PC-3 (cell line): Measurements from ENCODE around the gene REV1. TPM values are rescaled to one million over a fixed set of nuclear protein-coding genes. Genes with fewer than 3 reads are reported as not detected.

Experiments
- ATAC-seq: fragments of 200-7000 bp; cut with Tn5 transposase; 2 replicates; pipeline ENCODE4 v1.9.1; 2020; ENCODE audit warnings: mild to moderate bottlenecking, moderate library complexity
- BruUV-seq: library from RNA; stranded (reverse); fragments of 400-500 nt; replicated peaks from 2 replicates; lab custom pipeline; 2021; lab: Mats Ljungman, UMichigan
- CTCF ChIA-PET: fragments of 300-600 bp; sonication (Branson Sonifier 250); formaldehyde crosslinking; loops from one replicate; lab custom pipeline; 2022; ENCODE audit warnings: antibody characterized with exemption; lab: Charles Lee
- POLR2A ChIA-PET: fragments of 300-600 bp; sonication (Branson Sonifier 250); formaldehyde crosslinking; loops from one replicate; lab custom pipeline; 2022; ENCODE audit warnings: antibody characterized with exemption; ENCODE audit not compliant: unreplicated experiment; lab: Charles Lee
- DNase-seq: peaks from one replicate; pipeline ENCODE4 v3.0.0-alpha.2; 2015
- H2AFZ ChIP-seq: fragments of 300-600 bp; sonication (generic); 2 replicates; pipeline ENCODE4 v1.6.0; 2016; ENCODE audit warnings: antibody characterized with exemption, low read length
- H3F3A ChIP-seq: fragments of 300-600 bp; sonication (generic); one replicate; pipeline ENCODE4 v1.6.0; 2017; ENCODE audit warnings: antibody characterized with exemption, low read length, control low read depth, mild to moderate bottlenecking; ENCODE audit not compliant: unreplicated experiment
- H3K27ac ChIP-seq: fragments of 300-600 bp; sonication (generic); 2 replicates; pipeline ENCODE4 v1.5.1; 2016; ENCODE audit warnings: mild to moderate bottlenecking, low read length
- H3K27me3 ChIP-seq: fragments of 300-600 bp; sonication (generic); 2 replicates; pipeline ENCODE4 v1.6.1; 2016; ENCODE audit warnings: low read length, mixed read lengths
- H3K36me3 ChIP-seq: fragments of 300-600 bp; sonication (generic); 2 replicates; pipeline ENCODE4 v1.6.1; 2016; ENCODE audit warnings: low read depth, mixed run types, low read length, mixed read lengths
- H3K4me1 ChIP-seq: fragments of 300-600 bp; sonication (generic); 2 replicates; pipeline ENCODE4 v1.5.1; 2016; ENCODE audit warnings: low read length; ENCODE audit not compliant: insufficient read depth
- H3K4me2 ChIP-seq: fragments of 300-600 bp; sonication (generic); 2 replicates; pipeline ENCODE4 v1.6.0; 2016; ENCODE audit warnings: low read length
- H3K4me3 ChIP-seq: fragments of 300-600 bp; sonication (generic); 2 replicates; pipeline ENCODE4 v1.5.1; 2016; ENCODE audit warnings: mild to moderate bottlenecking, low read length, mixed read lengths
- H3K79me2 ChIP-seq: fragments of 300-600 bp; sonication (generic); 2 replicates; pipeline ENCODE4 v1.6.1; 2017; ENCODE audit warnings: low read length, mixed read lengths
- H3K9ac ChIP-seq: fragments of 300-600 bp; sonication (generic); 2 replicates; pipeline ENCODE4 v1.6.0; 2016; ENCODE audit warnings: mild to moderate bottlenecking, low read length
- H3K9me2 ChIP-seq: fragments of 300-600 bp; sonication (generic); replicated peaks from 2 replicates; pipeline ENCODE4 v1.6.1; 2016; ENCODE audit warnings: mixed run types, low read length, mixed read lengths
- H3K9me3 ChIP-seq: fragments of 300-600 bp; sonication (generic); 2 replicates; pipeline ENCODE4 v1.6.1; 2016; ENCODE audit warnings: low read length, mixed read lengths
- H4K20me1 ChIP-seq: fragments of 300-600 bp; sonication (generic); 2 replicates; pipeline ENCODE4 v1.6.1; 2016; ENCODE audit warnings: low read length, mixed read lengths
- EZH2 ChIP-seq: fragments of 300-600 bp; sonication (generic); IDR thresholded peaks from one replicate; pipeline ENCODE4 v1.6.1; 2017; ENCODE audit warnings: antibody characterized with exemption, mild to moderate bottlenecking, low read length; ENCODE audit not compliant: unreplicated experiment
- EZH2phosphoT487 ChIP-seq: fragments of 300-600 bp; sonication (generic); IDR thresholded peaks from 2 replicates; pipeline ENCODE4 v1.6.1; 2018; ENCODE audit warnings: mild to moderate bottlenecking, antibody characterized with exemption, low read length, borderline replicate concordance
- intact Hi-C: fragments of 100-400 bp; cut with micrococcal nuclease; formaldehyde crosslinking; loops from 2 replicates; pipeline ENCODE4 v1.9.0; 2023
- total RNA-seq: library from RNA; depleted of rRNA; stranded (reverse); fragments of >200 nt; gene quantifications from 2 replicates; pipeline ENCODE4 v1.2.3, GENCODE V29; 2014
- TF ChIP-seq, protein P1 (sequence below): fragments of 300-600 bp; sonication (generic); conservative IDR thresholded peaks from 2 replicates; pipeline ENCODE4 v1.5.1; 2017; ENCODE audit warnings: antibody characterized with exemption, low read depth, mild to moderate bottlenecking, low read length

The REV1 gene
- total RNA-seq, 1 experiment from 2014 or later, result 17.9 TPM

DNA sequence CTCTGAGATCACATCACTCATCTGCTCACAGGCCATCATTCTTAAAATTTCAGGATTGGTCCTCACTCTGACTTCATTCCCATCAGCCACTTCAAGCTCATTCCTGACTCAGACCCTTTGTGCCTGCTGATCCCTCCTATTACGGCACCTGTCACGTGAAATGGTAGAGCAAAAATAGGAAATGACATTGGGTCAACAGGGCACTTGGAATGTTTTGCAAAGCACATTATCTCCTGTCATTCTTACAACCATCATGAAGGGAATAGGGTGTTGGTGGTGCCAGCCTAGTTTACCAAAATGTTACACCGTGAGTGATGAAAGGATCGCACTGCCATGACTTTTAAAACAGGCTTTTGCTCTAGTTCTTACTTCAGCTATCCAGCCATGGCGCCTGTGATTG, 91.5 kb downstream of the REV1 start:
- intact Hi-C loops, result no loop called here
- ChIA-PET POLR2A (no interaction called here), CTCF (no interaction called here)
- Histone ChIP-seq H3K27ac (no peak overlapping the region), H3F3A (no peaks in the 10 kb centered on the region), H3K36me3 (peaks cover 77% of the 10 kb centered on the region), H3K9me2 (no peaks in the 10 kb centered on the region), H2AFZ (no peak overlapping the region), H3K79me2 (no peaks in the 10 kb centered on the region), H3K9ac (no peak overlapping the region), H3K4me2 (no peak overlapping the region), H3K9me3 (no peaks in the 10 kb centered on the region), H3K27me3 (no peaks in the 10 kb centered on the region), H3K4me3 (no peak overlapping the region), H4K20me1 (no peaks in the 10 kb centered on the region), H3K4me1 (peaks cover 7% of the 10 kb centered on the region)
- TF ChIP-seq, protein P1, sequence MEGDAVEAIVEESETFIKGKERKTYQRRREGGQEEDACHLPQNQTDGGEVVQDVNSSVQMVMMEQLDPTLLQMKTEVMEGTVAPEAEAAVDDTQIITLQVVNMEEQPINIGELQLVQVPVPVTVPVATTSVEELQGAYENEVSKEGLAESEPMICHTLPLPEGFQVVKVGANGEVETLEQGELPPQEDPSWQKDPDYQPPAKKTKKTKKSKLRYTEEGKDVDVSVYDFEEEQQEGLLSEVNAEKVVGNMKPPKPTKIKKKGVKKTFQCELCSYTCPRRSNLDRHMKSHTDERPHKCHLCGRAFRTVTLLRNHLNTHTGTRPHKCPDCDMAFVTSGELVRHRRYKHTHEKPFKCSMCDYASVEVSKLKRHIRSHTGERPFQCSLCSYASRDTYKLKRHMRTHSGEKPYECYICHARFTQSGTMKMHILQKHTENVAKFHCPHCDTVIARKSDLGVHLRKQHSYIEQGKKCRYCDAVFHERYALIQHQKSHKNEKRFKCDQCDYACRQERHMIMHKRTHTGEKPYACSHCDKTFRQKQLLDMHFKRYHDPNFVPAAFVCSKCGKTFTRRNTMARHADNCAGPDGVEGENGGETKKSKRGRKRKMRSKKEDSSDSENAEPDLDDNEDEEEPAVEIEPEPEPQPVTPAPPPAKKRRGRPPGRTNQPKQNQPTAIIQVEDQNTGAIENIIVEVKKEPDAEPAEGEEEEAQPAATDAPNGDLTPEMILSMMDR, result no peak
- TF ChIP-seq EZH2phosphoT487, result no peak
- no peak for TF ChIP-seq EZH2
- BruUV-seq, result no TSS peak
- no peak for ATAC-seq
- no peak for DNase-seq

- POLR2A ChIA-PET, result no interaction called here
- no peaks in the 10 kb centered on the region for H3K9me2 ChIP-seq
- no peaks in the 10 kb centered on the region for H4K20me1 ChIP-seq
- BruUV-seq, result no TSS peak
- no peak overlapping the region for H3K4me3 ChIP-seq
- DNase-seq, result no peak
- H3K36me3 ChIP-seq, result peaks cover 78% of the 10 kb centered on the region
- intact Hi-C loops, result loop anchor here (2.0 kb wide), 1 partner anchor 61 kb away; the partner anchor contains the start of genes EIF5B and TXNDC9
- H3F3A ChIP-seq, result no peaks in the 10 kb centered on the region
- CTCF ChIA-PET, result no interaction called here
- no peak for ATAC-seq
- H3K9ac ChIP-seq, result no peak overlapping the region
- no peaks in the 10 kb centered on the region for H3K27me3 ChIP-seq
- H3K4me2 ChIP-seq, result no peak overlapping the region
- H3K79me2 ChIP-seq, result no peaks in the 10 kb centered on the region
- TF ChIP-seq EZH2phosphoT487 (no peak), EZH2 (no peak)
- TF ChIP-seq, protein P1, result no peak
- no peak overlapping the region for H3K27ac ChIP-seq
- H3K4me1 ChIP-seq, result no peaks in the 10 kb centered on the region
- H3K9me3 ChIP-seq, result no peaks in the 10 kb centered on the region
- no peak overlapping the region for H2AFZ ChIP-seq
Observed at GRCh38 chr2:99397266-99397920, 92.4 kb downstream of the REV1 start.

DNA sequence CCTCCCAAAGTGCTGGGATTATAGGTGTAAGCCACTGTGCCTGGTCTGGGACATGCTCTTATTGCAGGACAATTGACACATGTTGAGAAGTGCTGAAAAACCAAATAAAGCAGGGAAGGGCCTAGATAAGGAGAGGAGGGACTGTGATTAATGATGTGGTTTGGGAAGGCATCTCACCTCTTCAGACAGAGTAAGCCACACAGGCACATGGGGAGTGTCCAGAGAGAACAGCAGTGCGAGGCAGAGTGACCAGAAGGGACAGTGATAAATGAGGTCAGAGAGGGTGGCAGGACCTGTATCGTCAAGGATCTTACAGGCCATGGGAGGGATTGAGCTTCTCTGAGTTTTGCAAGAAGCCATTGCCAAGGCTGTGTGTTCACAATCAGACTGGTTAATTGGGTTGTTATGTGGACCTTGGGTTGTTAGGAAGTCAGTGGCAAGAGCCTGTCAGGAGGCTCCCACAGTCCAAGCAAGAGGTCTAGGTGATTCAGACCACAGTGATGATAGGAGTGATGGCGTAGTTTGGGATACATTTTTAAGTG, 94.2 kb downstream of the REV1 start:
- Histone ChIP-seq H3K9ac (no peak overlapping the region), H3K4me1 (no peaks in the 10 kb centered on the region), H3K79me2 (no peaks in the 10 kb centered on the region), H3K27ac (no peak overlapping the region), H3K9me2 (no peaks in the 10 kb centered on the region), H3K27me3 (no peaks in the 10 kb centered on the region), H3K9me3 (no peaks in the 10 kb centered on the region), H2AFZ (no peak overlapping the region), H3K4me2 (no peak overlapping the region), H3K36me3 (peaks cover 76% of the 10 kb centered on the region), H3F3A (no peaks in the 10 kb centered on the region), H3K4me3 (no peak overlapping the region), H4K20me1 (no peaks in the 10 kb centered on the region)
- DNase-seq (no peak), ATAC-seq (no peak)
- intact Hi-C loops, result loop anchor here (2.0 kb wide), 1 partner anchor 59 kb away; the partner anchor contains the start of genes EIF5B and TXNDC9
- BruUV-seq, result no TSS peak
- ChIA-PET POLR2A (no interaction called here), CTCF (no interaction called here)
- TF ChIP-seq, protein P1, result no peak
- TF ChIP-seq EZH2phosphoT487, result no peak
- TF ChIP-seq EZH2, result no peak
